Osteoblast (primary cell): ENCODE measurements around the gene C2CD2. TPM values are rescaled to one million over a fixed set of nuclear protein-coding genes. Genes with fewer than 3 reads are reported as not detected.
A peak's percentile ranks its signal among the peaks of the same experiment; 100 is the strongest.

ENCODE experiments used
- DNase-seq: peaks from one replicate; pipeline ENCODE4 v3.0.0; 2011; ENCODE audit warnings: low spot score, mixed read lengths; ENCODE audit not compliant: insufficient read length; ENCODE audit errors: missing footprints
- H2AFZ ChIP-seq: 2 replicates; pipeline ENCODE4 v1.6.0; 2011; ENCODE audit warnings: mild to moderate bottlenecking, low read length
- H3K27ac ChIP-seq: 2 replicates; pipeline ENCODE4 v1.5.1; 2011; ENCODE audit warnings: mild to moderate bottlenecking, low read depth, low read length, moderate library complexity
- H3K27me3 ChIP-seq: 2 replicates; pipeline ENCODE4 v1.6.0; 2012; ENCODE audit warnings: mild to moderate bottlenecking, control low read depth, inconsistent platforms, low read length, moderate library complexity; ENCODE audit not compliant: insufficient read depth
- H3K36me3 ChIP-seq: 2 replicates; pipeline ENCODE4 v1.5.1; 2011; ENCODE audit warnings: mild to moderate bottlenecking, low read length, control low read depth, moderate library complexity; ENCODE audit not compliant: insufficient read depth
- H3K4me1 ChIP-seq: 2 replicates; pipeline ENCODE4 v1.5.1; 2011; ENCODE audit warnings: mild to moderate bottlenecking, low read length, control low read depth, moderate library complexity; ENCODE audit not compliant: insufficient read depth
- H3K4me2 ChIP-seq: 2 replicates; pipeline ENCODE4 v1.6.0; 2011; ENCODE audit warnings: mild to moderate bottlenecking, low read length; ENCODE audit not compliant: insufficient read depth
- H3K4me3 ChIP-seq: fragments of 200-600 bp; sonication (generic); 3 replicates; pipeline ENCODE4 v1.5.1; 2012; ENCODE audit warnings: mild to moderate bottlenecking, low read length, inconsistent platforms; ENCODE audit not compliant: insufficient read depth
- H3K79me2 ChIP-seq: 2 replicates; pipeline ENCODE4 v1.6.0; 2012; ENCODE audit warnings: mild to moderate bottlenecking, low read length, control low read depth, inconsistent platforms; ENCODE audit not compliant: insufficient read depth
- H3K9me3 ChIP-seq: 2 replicates; pipeline ENCODE4 v1.5.1; 2011; ENCODE audit warnings: low read depth, low read length, control low read depth
- H4K20me1 ChIP-seq: 2 replicates; pipeline ENCODE4 v1.6.0; 2012; ENCODE audit warnings: mild to moderate bottlenecking, low read length, control low read depth; ENCODE audit not compliant: insufficient read depth
- CTCF ChIP-seq: IDR thresholded peaks from 2 replicates; pipeline ENCODE4 v1.5.1; 2011; ENCODE audit warnings: mild to moderate bottlenecking, low read depth, low read length, moderate library complexity; ENCODE audit errors: extremely low read depth
- total RNA-seq: library from RNA; depleted of rRNA; stranded (reverse); fragments of >200 nt; gene quantifications from 2 replicates; pipeline ENCODE4 v1.2.3, GENCODE V29; 2012

The C2CD2 gene
- total RNA-seq, 1 donor, result 40.9 TPM

GRCh38 chr21:41967708-41968107, 13.9 kb upstream of the C2CD2 start:
- Histone ChIP-seq H3K4me1 (peaks cover 10% of the 10 kb centered on the region), H3K79me2 (no peaks in the 10 kb centered on the region), H3K9me3 (no peaks in the 10 kb centered on the region), H3K36me3 (no peaks in the 10 kb centered on the region), H2AFZ (no peak overlapping the region), H3K4me3 (no peak overlapping the region), H3K27me3 (peaks cover 15% of the 10 kb centered on the region), H4K20me1 (no peaks in the 10 kb centered on the region), H3K4me2 (no peak overlapping the region), H3K27ac (no peak overlapping the region)
- peak; percentile 34 for DNase-seq
- TF ChIP-seq CTCF, result no peak

- TF ChIP-seq CTCF, result no peak
- DNase-seq, result peak; percentile 64
- Histone ChIP-seq H3K9me3 (no peaks in the 10 kb centered on the region), H3K36me3 (no peaks in the 10 kb centered on the region), H3K4me1 (peaks cover 10% of the 10 kb centered on the region), H3K27me3 (peaks cover 15% of the 10 kb centered on the region), H4K20me1 (no peaks in the 10 kb centered on the region), H3K27ac (no peak overlapping the region), H2AFZ (no peak overlapping the region), H3K4me2 (no peak overlapping the region), H3K79me2 (no peaks in the 10 kb centered on the region), H3K4me3 (no peak overlapping the region)
These were observed 13.2 kb upstream of the C2CD2 start for GRCh38 chr21:41966872-41967621.

- Histone ChIP-seq H3K27ac (no peak overlapping the region), H3K4me2 (peak overlapping the region; percentile 22), H4K20me1 (no peaks in the 10 kb centered on the region), H3K79me2 (no peaks in the 10 kb centered on the region), H3K4me1 (peaks cover 17% of the 10 kb centered on the region), H3K27me3 (peaks cover 15% of the 10 kb centered on the region), H3K36me3 (no peaks in the 10 kb centered on the region), H2AFZ (no peak overlapping the region), H3K9me3 (no peaks in the 10 kb centered on the region), H3K4me3 (no peak overlapping the region)
- DNase-seq, result peak; percentile 89
- TF ChIP-seq CTCF, result no peak
These were observed 12.4 kb upstream of the C2CD2 start for GRCh38 chr21:41966041-41966833.

DNA sequence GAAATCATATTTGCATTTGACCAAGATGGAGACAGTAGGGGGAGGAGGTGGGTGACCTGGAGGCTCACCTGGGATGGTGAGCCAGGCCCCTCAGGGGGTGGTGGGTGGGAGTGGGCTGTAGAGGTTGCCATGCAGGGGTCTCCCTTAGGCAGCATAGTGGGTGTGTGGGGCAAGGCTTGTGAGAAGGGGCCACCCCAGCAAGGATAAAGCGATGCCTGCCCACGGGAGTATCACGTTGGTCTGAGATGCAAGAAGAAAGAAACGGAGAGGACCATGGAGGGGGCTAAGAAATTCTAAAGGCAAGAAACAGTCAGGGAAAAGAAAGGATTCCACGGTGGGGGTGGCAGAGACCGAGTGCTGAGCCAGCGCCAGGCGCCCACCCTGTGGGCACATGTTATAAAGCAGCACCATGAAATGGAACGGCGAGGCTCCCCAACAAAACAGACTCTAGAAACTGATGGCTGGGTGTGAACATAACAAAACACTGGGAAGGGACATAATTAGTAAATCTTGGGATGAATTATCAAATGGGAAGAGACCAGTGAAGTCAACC, 11.7 kb upstream of the C2CD2 start:
- H3K79me2 ChIP-seq, result no peaks in the 10 kb centered on the region
- TF ChIP-seq CTCF, result no peak
- H3K27me3 ChIP-seq, result peaks cover 15% of the 10 kb centered on the region
- DNase-seq, result no peak
- H2AFZ ChIP-seq, result no peak overlapping the region
- H3K4me3 ChIP-seq, result no peak overlapping the region
- no peaks in the 10 kb centered on the region for H4K20me1 ChIP-seq
- H3K4me1 ChIP-seq, result peaks cover 22% of the 10 kb centered on the region
- no peaks in the 10 kb centered on the region for H3K9me3 ChIP-seq
- H3K4me2 ChIP-seq, result no peak overlapping the region
- no peak overlapping the region for H3K27ac ChIP-seq
- H3K36me3 ChIP-seq, result no peaks in the 10 kb centered on the region
